Peyer's patch (tissue), 4 donors: ENCODE data around the gene SH3BGR.

Source experiments
- CTCF ChIP-seq, 6 experiments: fragments of 450-650 bp in 4 of 6; fragments of 200-600 bp in 2 of 6; sonication (generic) in 1 of 6; IDR thresholded peaks; one replicate each; pipeline ENCODE4 v1.5.1; 2017 to 2019; ENCODE audit warnings: antibody characterized with exemption in 6 of 6, mild to moderate bottlenecking in 3 of 6, moderate library complexity in 1 of 6
- POLR2A ChIP-seq, 2 donors: fragments of 450-650 bp; IDR thresholded peaks; one replicate each; pipeline ENCODE4 v1.5.1; 2017; ENCODE audit warnings: antibody characterized with exemption in 2 of 2, mild to moderate bottlenecking in 2 of 2, moderate library complexity in 2 of 2

- TF ChIP-seq CTCF (IDR thresholded peaks at IDR 0.05) (no peak), POLR2A (IDR thresholded peaks at IDR 0.05) (no peak)
Observed at GRCh38 chr21:39542736-39543135, 91.0 kb downstream of the SH3BGR start.
